Fibroblast of the aortic adventitia (primary cell): Measurements from ENCODE around the gene ATRIP. TPM values are rescaled to one million over a fixed set of nuclear protein-coding genes. Genes with fewer than 3 reads are reported as not detected.
"Not testable (repeated sequence)": the region's sequence is repeated elsewhere in the genome, so short reads cannot be mapped to it uniquely, and the experiment has no call there.

Source experiments
- DNase-seq: peaks from one replicate; pipeline ENCODE4 v3.0.0-alpha.2; 2010; ENCODE audit warnings: low read depth
- H3K4me3 ChIP-seq: 2 replicates; pipeline ENCODE4 v1.5.1; 2011; ENCODE audit warnings: low read depth, mild to moderate bottlenecking, control low read depth, low read length, moderate library complexity
- CTCF ChIP-seq: IDR thresholded peaks from 2 replicates; pipeline ENCODE4 v1.5.1; 2011; ENCODE audit warnings: mild to moderate bottlenecking, low read length, control low read depth, inconsistent platforms; ENCODE audit not compliant: insufficient read depth
- total RNA-seq: library from RNA; depleted of rRNA; stranded (reverse); fragments of >200 nt; gene quantifications from 2 replicates; pipeline ENCODE4 v1.2.3, GENCODE V29; 2012; ENCODE audit warnings: low replicate concordance

ATRIP gene
- total RNA-seq = 4.0 and 14.5 TPM in 2 replicates

GRCh38 chr3:48446425-48447193 is at the start of gene ATRIP:
Gene ATRIP (plus strand): TSS chr3:48446737. CDS start chr3:48446846, 109 bp downstream.
- DNase-seq = peak; percentile 71
- peak within 1 kb of the TSS; percentile 92 for H3K4me3 ChIP-seq
- TF ChIP-seq CTCF = no peak

- no peak for DNase-seq
These were observed 48.5 kb upstream of the ATRIP start for GRCh38 chr3:48397767-48398681.

GRCh38 chr3:48398701-48399386 is 47.7 kb upstream of the ATRIP start:
- no peak overlapping the region for H3K4me3 ChIP-seq
- DNase-seq = no peak
- no peak for TF ChIP-seq CTCF

More at GRCh38 chr3:48397767-48398681, 48.5 kb upstream of the ATRIP start:
- H3K4me3 ChIP-seq = no peak overlapping the region
- TF ChIP-seq CTCF = no peak

GRCh38 chr3:48399387-48400172 is 47.0 kb upstream of the ATRIP start:
- no peak for TF ChIP-seq CTCF
- H3K4me3 ChIP-seq = no peak overlapping the region
- no peak for DNase-seq

- H3K4me3 ChIP-seq = no peak overlapping the region
- TF ChIP-seq CTCF = peak; percentile 74
- DNase-seq = peak; percentile 68
These were observed 45.6 kb upstream of the ATRIP start for GRCh38 chr3:48400824-48401433.

GRCh38 chr3:48401434-48401901 is 45.1 kb upstream of the ATRIP start:
- not testable (repeated sequence) for H3K4me3 ChIP-seq, DNase-seq
